IPS-18a (cell line): ENCODE measurements around the gene OSTC.
A peak's percentile ranks its signal among the peaks of the same experiment; 100 is the strongest.

ENCODE experiments used
- H3K27ac ChIP-seq: one replicate; pipeline ENCODE4 v1.5.1; 2013; ENCODE audit warnings: low read length
- H3K27me3 ChIP-seq: one replicate; pipeline ENCODE4 v1.6.1; 2013; ENCODE audit warnings: mild to moderate bottlenecking, low read length; ENCODE audit not compliant: control insufficient read depth, insufficient read depth
- H3K36me3 ChIP-seq: one replicate; pipeline ENCODE4 v1.6.1; 2013; ENCODE audit warnings: low read depth, low read length; ENCODE audit not compliant: control insufficient read depth
- H3K4me1 ChIP-seq: one replicate; pipeline ENCODE4 v1.6.1; 2013; ENCODE audit warnings: low read depth, low read length; ENCODE audit not compliant: control insufficient read depth
- H3K4me3 ChIP-seq: one replicate; pipeline ENCODE4 v1.5.1; 2013; ENCODE audit warnings: low read length
- H3K9ac ChIP-seq: one replicate; pipeline ENCODE4 v1.6.1; 2013; ENCODE audit warnings: mild to moderate bottlenecking, low read length, moderate library complexity
- H3K9me3 ChIP-seq: one replicate; pipeline ENCODE4 v1.6.1; 2013; ENCODE audit warnings: low read depth, low read length; ENCODE audit not compliant: control insufficient read depth

The OSTC gene

GRCh38 chr4:108622022-108622421, 28.4 kb upstream of the OSTC start:
- Histone ChIP-seq H3K4me3 (peak overlapping the region; percentile 91), H3K4me1 (no peaks in the 10 kb centered on the region), H3K36me3 (peaks cover 57% of the 10 kb centered on the region), H3K9me3 (no peaks in the 10 kb centered on the region), H3K9ac (peak overlapping the region; percentile 96), H3K27me3 (no peaks in the 10 kb centered on the region), H3K27ac (no peak overlapping the region)

- Histone ChIP-seq H3K9ac (peak overlapping the region; percentile 96), H3K36me3 (peaks cover 64% of the 10 kb centered on the region), H3K4me3 (peak overlapping the region; percentile 91), H3K27ac (no peak overlapping the region), H3K27me3 (no peaks in the 10 kb centered on the region), H3K9me3 (no peaks in the 10 kb centered on the region), H3K4me1 (no peaks in the 10 kb centered on the region)
These were observed 27.6 kb upstream of the OSTC start for GRCh38 chr4:108622828-108623227.

GRCh38 chr4:108624263-108625056, 25.9 kb upstream of the OSTC start:
- Histone ChIP-seq H3K36me3 (peaks cover 78% of the 10 kb centered on the region), H3K27ac (no peak overlapping the region), H3K4me1 (no peaks in the 10 kb centered on the region), H3K4me3 (no peak overlapping the region), H3K9me3 (no peaks in the 10 kb centered on the region), H3K9ac (no peak overlapping the region), H3K27me3 (no peaks in the 10 kb centered on the region)

GRCh38 chr4:108626056-108626455, 24.3 kb upstream of the OSTC start:
- H3K4me1 ChIP-seq, result no peaks in the 10 kb centered on the region
- no peaks in the 10 kb centered on the region for H3K9me3 ChIP-seq
- H3K27me3 ChIP-seq, result no peaks in the 10 kb centered on the region
- H3K27ac ChIP-seq, result no peak overlapping the region
- H3K4me3 ChIP-seq, result no peak overlapping the region
- H3K36me3 ChIP-seq, result peaks cover 91% of the 10 kb centered on the region
- H3K9ac ChIP-seq, result no peak overlapping the region

- Histone ChIP-seq H3K36me3 (peaks cover 93% of the 10 kb centered on the region), H3K4me1 (no peaks in the 10 kb centered on the region), H3K27ac (no peak overlapping the region), H3K9ac (no peak overlapping the region), H3K9me3 (no peaks in the 10 kb centered on the region), H3K27me3 (no peaks in the 10 kb centered on the region), H3K4me3 (no peak overlapping the region)
These were observed 22.0 kb upstream of the OSTC start for GRCh38 chr4:108628411-108628810.

GRCh38 chr4:108635070-108635655, 15.2 kb upstream of the OSTC start:
- no peaks in the 10 kb centered on the region for H3K9me3 ChIP-seq
- H3K36me3 ChIP-seq, result peaks cover 46% of the 10 kb centered on the region
- H3K9ac ChIP-seq, result no peak overlapping the region
- no peak overlapping the region for H3K4me3 ChIP-seq
- no peak overlapping the region for H3K27ac ChIP-seq
- H3K4me1 ChIP-seq, result no peaks in the 10 kb centered on the region
- no peaks in the 10 kb centered on the region for H3K27me3 ChIP-seq

GRCh38 chr4:108636246-108636645, 14.2 kb upstream of the OSTC start:
- Histone ChIP-seq H3K4me3 (no peak overlapping the region), H3K27ac (no peak overlapping the region), H3K36me3 (peaks cover 39% of the 10 kb centered on the region), H3K4me1 (no peaks in the 10 kb centered on the region), H3K9me3 (no peaks in the 10 kb centered on the region), H3K27me3 (no peaks in the 10 kb centered on the region), H3K9ac (no peak overlapping the region)

GRCh38 chr4:108637856-108638255, 12.5 kb upstream of the OSTC start:
- Histone ChIP-seq H3K27ac (no peak overlapping the region), H3K4me3 (no peak overlapping the region), H3K9ac (no peak overlapping the region), H3K27me3 (no peaks in the 10 kb centered on the region), H3K36me3 (peaks cover 23% of the 10 kb centered on the region), H3K9me3 (no peaks in the 10 kb centered on the region), H3K4me1 (no peaks in the 10 kb centered on the region)

- Histone ChIP-seq H3K4me1 (no peaks in the 10 kb centered on the region), H3K9ac (no peak overlapping the region), H3K4me3 (no peak overlapping the region), H3K36me3 (no peaks in the 10 kb centered on the region), H3K27ac (no peak overlapping the region), H3K27me3 (no peaks in the 10 kb centered on the region), H3K9me3 (no peaks in the 10 kb centered on the region)
These were observed 6.2 kb upstream of the OSTC start for GRCh38 chr4:108644237-108644636.

GRCh38 chr4:108646706-108647105, 3.7 kb upstream of the OSTC start:
- no peaks in the 10 kb centered on the region for H3K27me3 ChIP-seq
- no peaks in the 10 kb centered on the region for H3K9me3 ChIP-seq
- H3K36me3 ChIP-seq, result no peaks in the 10 kb centered on the region
- no peaks in the 10 kb centered on the region for H3K4me1 ChIP-seq
- no peak overlapping the region for H3K9ac ChIP-seq
- no peak overlapping the region for H3K27ac ChIP-seq
- no peak overlapping the region for H3K4me3 ChIP-seq

GRCh38 chr4:108649863-108650211, 562 bp upstream of the OSTC start:
- Histone ChIP-seq H3K27me3 (no peaks in the 10 kb centered on the region), H3K4me1 (no peaks in the 10 kb centered on the region), H3K27ac (no peak overlapping the region), H3K4me3 (peak overlapping the region; percentile 98), H3K9ac (peak overlapping the region; percentile 90), H3K9me3 (no peaks in the 10 kb centered on the region), H3K36me3 (no peaks in the 10 kb centered on the region)
